ENCODE measurements around the gene AJAP1.

Gene AJAP1

GRCh38 chr1:4634156-4634792, 20.1 kb upstream of the AJAP1 start:
- Histone ChIP-seq H3K27ac (no peak overlapping the region), H3K27me3 (replicated peaks) (no peaks in the 10 kb centered on the region), H3K4me3 (ENCODE audit: low read depth, low read length) (no peak overlapping the region), H3K36me3 (replicated peaks) (no peaks in the 10 kb centered on the region)
- in situ Hi-C loops (cut with HindIII; ENCODE audit: low pct_ligation_motif_present, low sequenced_read_pairs), result no loop called here
- TF ChIP-seq CTCF (IDR thresholded peaks at IDR 0.05; ENCODE audit: low read depth, low read length, missing control alignments), result no peak
- DNase-seq, result no peak

GRCh38 chr1:4634793-4635406, 19.5 kb upstream of the AJAP1 start:
- H3K36me3 ChIP-seq (replicated peaks), result no peaks in the 10 kb centered on the region
- no peak for DNase-seq
- TF ChIP-seq CTCF (IDR thresholded peaks at IDR 0.05; ENCODE audit: low read depth, low read length, missing control alignments), result no peak
- no peak overlapping the region for H3K4me3 ChIP-seq (ENCODE audit: low read depth, low read length)
- H3K27ac ChIP-seq, result no peak overlapping the region
- H3K27me3 ChIP-seq (replicated peaks), result no peaks in the 10 kb centered on the region
- in situ Hi-C loops (cut with HindIII; ENCODE audit: low pct_ligation_motif_present, low sequenced_read_pairs), result no loop called here

GRCh38 chr1:4636186-4636585, 18.2 kb upstream of the AJAP1 start:
- H3K27me3 ChIP-seq (replicated peaks), result no peaks in the 10 kb centered on the region
- no peak overlapping the region for H3K27ac ChIP-seq
- no peaks in the 10 kb centered on the region for H3K36me3 ChIP-seq (replicated peaks)
- no peak overlapping the region for H3K4me3 ChIP-seq (ENCODE audit: low read depth, low read length)
- no peak for DNase-seq
- no peak for TF ChIP-seq CTCF (IDR thresholded peaks at IDR 0.05; ENCODE audit: low read depth, low read length, missing control alignments)
- in situ Hi-C loops (cut with HindIII; ENCODE audit: low pct_ligation_motif_present, low sequenced_read_pairs), result no loop called here

- DNase-seq, result no peak
- in situ Hi-C loops (cut with HindIII; ENCODE audit: low pct_ligation_motif_present, low sequenced_read_pairs), result no loop called here
- no peak for TF ChIP-seq CTCF (IDR thresholded peaks at IDR 0.05; ENCODE audit: low read depth, low read length, missing control alignments)
Measured at GRCh38 chr1:4636644-4637380, 17.6 kb upstream of the AJAP1 start.

GRCh38 chr1:4637616-4638344, 16.6 kb upstream of the AJAP1 start:
- Histone ChIP-seq H3K27ac (no peak overlapping the region), H3K4me3 (ENCODE audit: low read depth, low read length) (no peak overlapping the region), H3K27me3 (replicated peaks) (no peaks in the 10 kb centered on the region), H3K36me3 (replicated peaks) (no peaks in the 10 kb centered on the region)
- no peak for DNase-seq
- in situ Hi-C loops (cut with HindIII; ENCODE audit: low pct_ligation_motif_present, low sequenced_read_pairs), result no loop called here
- TF ChIP-seq CTCF (IDR thresholded peaks at IDR 0.05; ENCODE audit: low read depth, low read length, missing control alignments), result no peak

More at GRCh38 chr1:4636644-4637380, 17.6 kb upstream of the AJAP1 start:
- Histone ChIP-seq H3K27ac (no peak overlapping the region), H3K36me3 (replicated peaks) (no peaks in the 10 kb centered on the region), H3K4me3 (ENCODE audit: low read depth, low read length) (no peak overlapping the region), H3K27me3 (replicated peaks) (no peaks in the 10 kb centered on the region)
